A172 (cell line): ENCODE measurements around the gene FAM89A. TPM values are rescaled to one million over a fixed set of nuclear protein-coding genes. Genes with fewer than 3 reads are reported as not detected.
"Not testable (repeated sequence)": the region's sequence is repeated elsewhere in the genome, so short reads cannot be mapped to it uniquely, and the experiment has no call there.

ENCODE experiments used
- DNase-seq: peaks from one replicate; pipeline ENCODE4 v3.0.0-alpha.2; 2015; ENCODE audit warnings: low spot score
- total RNA-seq: library from RNA; depleted of rRNA; stranded (reverse); fragments of >200 nt; shearing (Covaris generic); gene quantifications from 2 replicates; pipeline ENCODE4 v1.2.3, GENCODE V29; 2014

FAM89A gene
- total RNA-seq, 1 experiment from 2014 or later: 17.0 TPM

DNA sequence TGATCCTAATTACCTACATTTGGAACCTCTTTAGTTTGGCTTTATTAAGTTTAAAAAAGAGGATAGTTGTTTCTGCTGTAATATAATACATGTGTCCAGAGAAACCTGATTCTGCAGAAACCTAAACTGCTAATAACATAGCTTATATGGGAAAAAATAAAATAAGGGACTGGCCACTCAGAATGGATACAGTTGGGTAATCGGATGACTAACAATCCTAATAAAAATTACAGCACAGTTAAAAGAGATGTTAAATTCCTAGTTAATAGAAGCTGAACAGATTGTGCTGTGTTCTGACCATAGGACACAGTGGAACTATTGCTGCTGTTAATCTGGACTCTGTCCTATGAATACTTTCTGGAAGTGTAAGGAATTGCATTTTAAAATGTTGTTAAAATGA is 45.2 kb downstream of the FAM89A start:
- no peak for DNase-seq

DNA sequence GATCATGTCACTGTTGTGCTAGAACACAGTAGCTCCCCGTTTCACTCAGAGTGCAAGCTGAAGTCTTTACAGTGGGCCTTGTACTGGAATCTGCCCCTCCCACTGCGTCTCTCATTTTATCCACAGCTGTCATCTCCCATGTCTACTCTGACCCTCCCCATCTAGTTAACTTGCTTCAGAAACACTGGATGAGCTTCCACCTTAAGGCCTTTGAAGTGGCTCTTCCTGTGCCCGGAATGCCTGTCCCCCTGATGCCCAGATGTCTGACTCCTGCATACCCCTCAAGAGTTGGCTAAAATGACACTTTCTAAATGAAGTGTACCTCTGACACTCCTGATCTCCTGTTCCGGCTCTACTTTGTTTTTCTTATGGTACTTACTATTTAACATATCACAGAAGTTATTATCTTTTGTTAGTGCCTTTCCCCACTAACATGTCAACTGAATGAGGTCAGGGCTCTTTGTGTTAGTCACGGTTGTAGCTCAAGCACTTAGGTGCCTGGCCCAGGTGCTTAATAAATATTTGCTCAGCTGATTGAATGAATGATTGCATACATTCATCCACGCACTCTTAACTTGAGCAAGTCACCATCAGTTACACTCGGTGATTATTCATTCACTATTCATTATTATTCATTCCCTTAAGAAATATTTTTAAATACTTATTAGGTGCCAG is 47.8 kb downstream of the FAM89A start:
- DNase-seq: no peak

DNA sequence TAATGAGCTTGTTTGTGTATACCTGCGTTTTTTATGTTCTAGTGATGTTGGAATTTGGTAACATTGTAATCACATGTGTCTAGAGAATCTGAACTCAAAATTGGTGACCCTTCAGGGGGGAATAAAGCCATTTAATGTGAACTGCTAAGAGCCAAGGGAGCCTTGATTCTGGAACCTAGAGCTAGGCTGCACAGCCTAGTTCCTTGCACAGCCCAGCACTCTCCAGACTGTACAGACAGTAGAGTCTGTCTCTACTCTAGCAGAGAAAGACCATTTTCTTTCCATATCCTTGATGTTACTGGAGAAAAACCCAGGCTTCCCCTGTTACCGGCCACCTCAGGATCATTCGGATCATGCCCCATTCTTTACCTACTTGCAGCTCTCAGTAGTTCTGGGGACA is 52.6 kb downstream of the FAM89A start:
- no peak for DNase-seq

DNA sequence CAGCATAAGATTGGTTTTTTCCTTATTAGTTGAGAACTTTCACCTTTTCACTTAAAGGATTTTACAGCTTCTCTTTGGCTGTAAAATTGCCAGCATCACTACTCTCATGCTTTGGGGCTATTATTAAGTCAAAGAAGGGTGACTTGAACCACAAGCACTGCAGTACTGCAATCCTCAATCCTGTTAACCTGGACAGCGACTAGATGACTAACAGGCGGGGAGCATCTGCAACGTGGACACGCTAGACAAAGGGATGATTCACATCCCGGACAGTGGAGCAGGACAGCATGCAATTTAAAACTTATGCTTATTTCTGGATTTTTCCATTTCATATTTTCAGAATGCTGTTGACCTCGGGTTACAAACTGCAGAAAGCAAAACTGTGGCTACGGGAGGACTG is 53.1 kb downstream of the FAM89A start:
- DNase-seq: peak; percentile 83

DNA sequence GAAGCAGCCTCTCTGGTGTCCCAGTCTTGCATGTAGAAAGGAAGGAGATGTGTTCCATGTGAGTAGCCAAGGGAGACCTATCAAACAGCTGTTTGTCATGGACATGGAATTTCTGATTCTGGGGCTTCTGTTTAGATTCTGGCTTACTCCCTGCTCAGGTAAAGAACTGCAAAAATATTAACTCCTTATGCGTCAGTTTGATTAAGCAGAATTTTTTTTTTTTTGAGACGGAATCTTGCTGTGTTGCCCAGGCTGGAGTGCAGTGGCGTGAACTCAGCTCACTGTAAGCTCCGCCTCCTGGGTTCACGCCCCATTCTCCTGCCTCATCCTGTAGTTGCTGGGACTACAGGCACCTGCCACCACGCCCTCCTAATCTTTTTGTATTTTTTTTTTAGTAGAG is 54.3 kb downstream of the FAM89A start:
- DNase-seq: no peak

DNA sequence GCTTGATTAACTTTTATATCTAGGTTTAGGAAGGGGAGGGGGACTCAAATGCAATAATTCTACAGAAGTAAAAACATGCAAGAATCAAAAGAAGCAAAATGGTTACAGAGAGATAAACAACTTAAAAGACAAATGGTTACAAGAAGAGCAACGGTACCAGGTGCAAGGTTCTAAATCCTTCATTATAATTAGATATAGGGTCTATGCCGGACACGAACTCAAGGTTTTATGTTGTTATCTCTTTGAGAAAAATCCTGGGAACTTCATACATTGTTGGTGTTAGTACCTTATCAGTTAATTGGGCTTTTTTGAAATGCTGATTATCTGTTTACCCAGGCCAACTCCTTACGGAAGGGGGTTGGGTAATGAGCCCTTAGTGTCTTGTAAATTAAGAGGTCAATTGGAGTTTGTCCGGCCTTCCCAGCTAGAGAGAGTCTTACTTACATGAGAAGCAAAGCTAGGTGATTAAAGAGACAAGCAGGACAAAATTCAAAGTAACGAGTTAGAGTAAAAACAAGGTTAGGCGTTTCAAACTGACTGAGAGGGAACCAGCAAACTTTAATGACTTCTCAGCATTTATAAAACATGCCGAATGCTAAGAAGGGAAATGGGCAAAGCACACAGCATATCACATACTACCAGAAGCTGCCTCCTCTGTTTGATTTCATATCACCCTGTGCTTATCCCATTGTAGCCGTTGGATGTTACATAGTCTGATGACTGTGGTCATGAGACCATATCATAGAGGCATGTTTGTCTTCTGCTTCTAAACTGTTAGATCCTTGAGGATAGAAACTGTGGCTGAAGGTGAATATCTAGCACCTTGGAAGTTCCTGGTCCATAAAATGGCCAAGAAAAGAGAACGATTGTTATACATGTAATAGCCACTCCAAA is 55.2 kb downstream of the FAM89A start:
- DNase-seq: not testable (repeated sequence)

DNA sequence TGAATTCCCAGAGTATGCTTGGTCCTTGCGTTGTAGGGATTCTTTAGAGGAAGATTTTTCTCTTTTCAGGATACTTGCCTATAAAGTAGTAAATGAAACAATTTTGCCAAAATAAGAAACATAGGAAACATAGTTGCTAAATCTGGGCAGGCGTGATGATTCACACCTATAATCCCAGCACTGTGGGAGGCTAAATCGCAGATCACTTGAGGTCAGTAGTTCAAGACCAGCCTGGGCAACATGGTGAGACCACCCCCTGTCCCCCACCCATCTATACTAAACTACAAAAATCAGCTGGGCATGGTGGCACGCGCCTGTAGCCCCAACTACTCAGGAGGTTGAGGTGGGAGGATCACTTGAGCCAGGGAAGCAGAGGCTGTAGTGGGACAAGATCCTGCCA is 56.2 kb downstream of the FAM89A start:
- no peak for DNase-seq

GRCh38 chr1:230982696-230983095 is 57.4 kb downstream of the FAM89A start:
- no peak for DNase-seq

DNA sequence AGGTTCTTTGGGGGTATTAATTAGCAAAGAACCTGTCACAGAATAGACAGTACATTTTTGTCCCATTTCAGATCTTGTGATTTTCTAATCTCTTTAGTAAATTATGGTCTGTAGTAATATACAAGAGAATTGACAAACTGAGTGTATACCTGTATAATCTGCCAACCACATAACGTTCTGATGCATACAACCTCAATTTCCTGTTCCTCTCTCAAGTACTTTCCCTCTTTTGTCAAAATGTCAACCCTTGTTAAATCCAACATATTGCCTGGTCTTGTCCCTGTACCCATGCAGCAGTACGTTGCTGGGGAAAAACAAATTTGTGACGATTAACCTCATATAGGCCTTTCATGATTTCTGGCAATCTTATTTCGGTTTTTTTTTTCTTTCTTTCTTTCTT is 60.1 kb downstream of the FAM89A start:
- DNase-seq: no peak

GRCh38 chr1:230979389-230979716 is 60.7 kb downstream of the FAM89A start:
- DNase-seq: no peak

DNA sequence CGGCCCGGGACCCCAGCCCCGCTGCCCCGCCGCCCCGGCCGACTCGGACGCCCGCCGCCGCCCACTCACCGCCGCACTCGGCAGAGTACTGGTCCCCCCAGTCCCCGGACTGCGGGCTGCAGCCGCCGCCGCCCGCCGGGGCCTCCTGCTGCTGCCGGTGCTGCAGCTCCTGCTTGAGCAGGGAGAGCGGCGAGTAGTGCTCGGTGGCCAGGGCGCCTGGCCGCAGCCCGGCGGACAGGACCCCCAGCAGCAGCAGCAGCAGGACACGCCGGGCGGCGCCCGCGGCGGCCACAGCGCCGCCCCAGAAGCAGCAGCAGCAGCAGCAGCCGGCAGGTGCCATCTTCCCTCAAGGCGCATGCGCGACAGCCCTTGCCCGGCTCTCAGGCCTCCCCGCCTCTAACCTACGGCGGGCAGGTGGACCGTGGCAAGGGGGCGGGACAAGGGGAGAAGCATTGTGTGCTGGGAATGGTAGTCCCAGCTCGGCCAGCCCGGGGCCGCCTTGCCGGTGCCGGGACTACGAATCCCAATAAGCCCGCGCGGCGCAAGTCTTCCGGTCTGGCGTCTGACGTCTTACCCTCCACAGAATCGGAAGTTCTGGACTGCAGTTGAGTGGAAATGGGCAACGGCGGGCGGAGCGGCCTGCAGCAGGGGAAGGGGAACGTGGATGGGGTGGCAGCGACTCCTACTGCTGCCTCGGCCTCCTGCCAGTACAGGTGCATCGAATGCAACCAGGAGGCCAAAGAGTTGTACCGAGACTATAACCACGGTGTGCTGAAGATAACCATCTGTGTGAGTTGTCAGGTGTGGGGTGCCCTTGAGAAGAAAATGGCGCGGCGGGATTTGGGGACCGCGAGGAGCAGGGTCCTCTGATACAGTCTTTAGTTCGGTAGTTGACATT is 61.3 kb downstream of the FAM89A start, which contains the start of the genes ARV1 and TTC13:
TSS of gene ARV1 (plus strand) at position 604 of the 898 bp plus-strand sequence. CDS start at position 616, 12 bp downstream.
TSS of gene TTC13 (minus strand) at position 371 of the 898 bp plus-strand sequence. CDS start at position 340, 31 bp downstream.
- DNase-seq: peak; percentile 99

- peak; percentile 29 for DNase-seq
These were observed 62.1 kb downstream of the FAM89A start for GRCh38 chr1:230977761-230978490.

- DNase-seq: no peak
These were observed 63.0 kb downstream of the FAM89A start for GRCh38 chr1:230976825-230977747.

DNA sequence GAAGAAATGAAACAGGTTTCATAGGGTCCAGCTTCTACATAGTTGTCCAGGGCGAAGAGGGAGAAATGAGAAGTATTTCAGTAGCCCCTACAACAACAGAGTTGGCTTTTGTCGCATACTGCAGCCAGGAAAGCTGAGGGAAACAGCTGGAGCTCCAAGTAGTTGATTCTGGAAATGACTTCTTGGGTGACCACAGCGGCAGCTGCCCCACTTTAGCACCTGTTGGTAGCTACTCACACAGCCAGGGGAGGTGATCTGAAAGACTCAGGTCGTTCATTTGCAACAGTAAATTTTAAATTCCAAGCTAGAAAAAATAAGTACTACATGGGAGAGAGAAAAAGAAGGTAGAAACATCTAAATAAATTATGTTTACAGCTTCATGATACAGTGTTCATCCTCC is 63.7 kb downstream of the FAM89A start:
- no peak for DNase-seq

DNA sequence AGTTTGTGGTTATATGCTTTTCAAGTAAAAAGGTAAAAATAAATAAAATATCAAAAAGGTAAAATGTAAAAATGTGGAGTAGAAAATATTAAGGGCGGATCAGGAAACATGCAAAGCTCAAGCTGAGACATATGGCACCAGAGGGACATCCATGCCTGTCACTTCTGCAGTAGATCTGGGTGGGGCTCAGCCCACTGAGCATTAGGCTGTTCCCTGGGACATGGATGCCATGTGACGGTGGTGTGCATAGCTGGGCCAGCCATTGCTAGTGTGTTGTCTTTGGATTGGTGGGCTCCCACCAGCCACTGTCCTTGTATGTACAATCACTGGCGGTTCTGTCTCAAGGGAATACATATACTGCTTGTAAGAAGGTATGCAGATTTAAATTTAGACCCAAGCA is 64.4 kb downstream of the FAM89A start:
- no peak for DNase-seq

GRCh38 chr1:230972855-230973271 is 67.2 kb downstream of the FAM89A start:
- DNase-seq: peak; percentile 50

GRCh38 chr1:230971771-230972170 is 68.3 kb downstream of the FAM89A start:
- no peak for DNase-seq

- DNase-seq: no peak
These were observed 69.6 kb downstream of the FAM89A start for GRCh38 chr1:230970432-230970831.
